GM12892 (cell line): ENCODE data around the gene CHRM2. TPM values are rescaled to one million over a fixed set of nuclear protein-coding genes. Genes with fewer than 3 reads are reported as not detected.
"Not testable (repeated sequence)": the region's sequence is repeated elsewhere in the genome, so short reads cannot be mapped to it uniquely, and the experiment has no call there.

Experiments used
- DNase-seq: peaks from one replicate; pipeline ENCODE4 v3.0.0; 2011; ENCODE audit not compliant: insufficient read length
- FAIRE-seq: peaks from 2 replicates; lab custom pipeline; 2011; peaks lifted over from hg19 to GRCh38; lab: Jason Lieb, UNC
- POLR2A ChIP-seq: IDR thresholded peaks from 2 replicates; pipeline ENCODE4 v1.6.1; 2011; ENCODE audit warnings: low read depth, low read length, control low read depth
- POLR2AphosphoS5 ChIP-seq: IDR thresholded peaks from 2 replicates; pipeline ENCODE4 v1.6.1; 2011; ENCODE audit warnings: low read depth, low read length, control low read depth
- TAF1 ChIP-seq: IDR thresholded peaks from 2 replicates; pipeline ENCODE4 v1.6.1; 2011; ENCODE audit warnings: low read depth, mild to moderate bottlenecking, control low read depth, low read length, borderline replicate concordance
- polyA plus RNA-seq: library from polyadenylated mRNA; unstranded; fragments of >200 nt; gene quantifications from one replicate; pipeline ENCODE4 v1.2.1, GENCODE V29; 2012; ENCODE audit warnings: missing spikeins, inconsistent platforms; ENCODE audit not compliant: missing spikeins

CHRM2 gene
- not detected for polyA plus RNA-seq

- TF ChIP-seq POLR2A (no peak), TAF1 (no peak), POLR2AphosphoS5 (no peak)
- FAIRE-seq = no peak
- DNase-seq = no peak
These were observed at the start of gene CHRM2 for GRCh38 chr7:136868496-136869000. Gene CHRM2, plus strand, starts transcription at chr7:136868652. Its CDS starts 146,214 bp downstream, at chr7:137014866.

GRCh38 chr7:136831398-136831797 is 37.1 kb upstream of the CHRM2 start:
- not testable (repeated sequence) for DNase-seq, FAIRE-seq

- no peak for TF ChIP-seq POLR2AphosphoS5
- TF ChIP-seq POLR2A = no peak
- no peak for TF ChIP-seq TAF1
- FAIRE-seq (no peak), DNase-seq (no peak)
These were observed 22.5 kb upstream of the CHRM2 start for GRCh38 chr7:136845899-136846465.

GRCh38 chr7:136847858-136848257 is 20.6 kb upstream of the CHRM2 start:
- no peak for FAIRE-seq
- no peak for TF ChIP-seq POLR2A
- no peak for TF ChIP-seq POLR2AphosphoS5
- TF ChIP-seq TAF1 = no peak
- DNase-seq = no peak

GRCh38 chr7:136853654-136854053 is 14.8 kb upstream of the CHRM2 start:
- TF ChIP-seq POLR2AphosphoS5 (no peak), POLR2A (no peak), TAF1 (no peak)
- DNase-seq (no peak), FAIRE-seq (no peak)

GRCh38 chr7:136857573-136857972 is 10.9 kb upstream of the CHRM2 start:
- no peak for TF ChIP-seq TAF1
- TF ChIP-seq POLR2A = no peak
- TF ChIP-seq POLR2AphosphoS5 = no peak
- no peak for FAIRE-seq
- DNase-seq = no peak

- no peak for DNase-seq
- no peak for TF ChIP-seq POLR2A
- no peak for TF ChIP-seq POLR2AphosphoS5
- TF ChIP-seq TAF1 = no peak
- FAIRE-seq = no peak
These were observed 8.6 kb upstream of the CHRM2 start for GRCh38 chr7:136859803-136860202.

- DNase-seq (no peak), FAIRE-seq (no peak)
- TF ChIP-seq POLR2A = no peak
These were observed 3.2 kb upstream of the CHRM2 start for GRCh38 chr7:136865236-136865635.

- FAIRE-seq = no peak
- TF ChIP-seq TAF1 (no peak), POLR2A (no peak), POLR2AphosphoS5 (no peak)
These were observed 2.7 kb upstream of the CHRM2 start for GRCh38 chr7:136865777-136866176.

GRCh38 chr7:136869001-136869961 is 829 bp downstream of the CHRM2 start:
- no peak for DNase-seq

More at GRCh38 chr7:136865777-136866176, 2.7 kb upstream of the CHRM2 start:
- DNase-seq = no peak

GRCh38 chr7:136869991-136870865 is 1.8 kb downstream of the CHRM2 start:
- no peak for FAIRE-seq
- DNase-seq = no peak
- TF ChIP-seq POLR2AphosphoS5 (no peak), TAF1 (no peak), POLR2A (no peak)

More at GRCh38 chr7:136869001-136869961, 829 bp downstream of the CHRM2 start:
- FAIRE-seq = no peak
- TF ChIP-seq TAF1 (no peak), POLR2AphosphoS5 (no peak), POLR2A (no peak)

GRCh38 chr7:136870866-136871487 is 2.5 kb downstream of the CHRM2 start:
- TF ChIP-seq POLR2A (no peak), POLR2AphosphoS5 (no peak), TAF1 (no peak)
- DNase-seq = no peak
- no peak for FAIRE-seq
